Pancreas (tissue), 10 donors: ENCODE measurements around the gene SUGP2. TPM values are rescaled to one million over a fixed set of nuclear protein-coding genes. Genes with fewer than 3 reads are reported as not detected.

ENCODE experiments used
- ATAC-seq, 4 donors: fragments of 200-7000 bp; cut with Tn5 transposase; one replicate each; pipeline versions ENCODE4 v1.8.0 to v1.9.1; 2020; ENCODE audit warnings: mild to moderate bottlenecking in 4 of 4, moderate library complexity in 4 of 4
- DNase-seq, 6 donors: peaks; one replicate each; pipeline ENCODE4 v3.0.0-alpha.2; 2020
- FAIRE-seq: peaks from 2 replicates; lab custom pipeline; 2012; peaks lifted over from hg19 to GRCh38; lab: Jason Lieb, UNC
- H3K27ac ChIP-seq, 4 donors: fragments of 200-600 bp; sonication (generic); 1 replicate in 3 of 4; 2 replicates in 1 of 4; pipeline versions ENCODE4 v1.5.0 to v1.8.0; 2020
- H3K27me3 ChIP-seq, 4 donors: fragments of 200-600 bp; one replicate each; pipeline ENCODE4 v1.8.0; 2021
- H3K36me3 ChIP-seq, 3 donors: fragments of 200-600 bp; sonication (generic) in 1 of 3; one replicate each; pipeline versions ENCODE4 v1.5.0 to v1.8.0; 2020 to 2021
- H3K4me1 ChIP-seq, 3 donors: fragments of 200-600 bp; one replicate each; pipeline ENCODE4 v1.8.0; 2021
- H3K4me3 ChIP-seq, 4 donors: fragments of 200-600 bp; sonication (generic) in 2 of 4; one replicate each; pipeline versions ENCODE4 v1.5.0 to v1.8.0; 2020 to 2021
- H3K9me3 ChIP-seq, 4 donors: fragments of 200-600 bp; one replicate each; pipeline ENCODE4 v1.8.0; 2021
- WGBS, 2 donors: extraction: QIAGEN DNeasy Blood & Tissue Kit; methylation state at CpG; one replicate each; pipeline ENCODE4 v1.1.7; 2013; 5-methylcytosine and 5-hydroxymethylcytosine counted together
- intact Hi-C, 3 donors: fragments of 100-400 bp; cut with DNase I; formaldehyde crosslinking; loops; one replicate each; pipeline versions ENCODE4 v1.11.1 to v1.14.2; 2022
- polyA plus RNA-seq, 2 donors: library from polyadenylated mRNA; stranded (reverse); fragments of 200-250 nt; gene quantifications; one replicate each; pipeline ENCODE4 v1.2.3, GENCODE V29; 2013
- total RNA-seq, 6 donors: library from RNA; stranded (reverse); fragmentation: NEBNext Ultra II Directional in 4 of 6; extraction: Animal tissue kit (Norgen Biotek cat#: 25700) in 4 of 6; gene quantifications; one replicate each; pipeline versions ENCODE4 v1.2.1 to v1.2.4, GENCODE V29; 2021 to 2023
- TF ChIP-seq, protein P1 (sequence below), 4 donors: fragments of 200-600 bp; sonication (generic) in 3 of 4; IDR thresholded peaks; one replicate each; pipeline versions ENCODE4 v1.5.0 to v1.8.0; 2021; ENCODE audit warnings: antibody characterized with exemption in 4 of 4
- donor health status: healthy with polysubstance abuse.
- donor health status: DM: no; HTN: no; CAD: no; lungs with moderate emphysema.
- donor health status: DM: no; HTN: no; CAD: no.
- donor health status: control.
- donor health status: control.
- donor health status: Bipolar disorder and iron deficiency.
- donor health status: DM: yes; HTN: yes; CAD: no.
- donor health status: DM: no; HTN: no; CAD: no.
- donor health status: DM: no; HTN: no; CAD: no.
- donor health status: DM: yes; HTN: yes; CAD: no.

The SUGP2 gene
- total and polyA plus RNA-seq, 8 donors, result 15.4 to 60.6 (median 25.3) TPM

GRCh38 chr19:18984251-18984650, 49.1 kb downstream of the SUGP2 start:
- Histone ChIP-seq H3K4me1 (no peaks in the 10 kb centered on the region), H3K27me3 (no peaks in the 10 kb centered on the region), H3K4me3 (no peak overlapping the region), H3K27ac (no peak overlapping the region), H3K9me3 (no peaks in the 10 kb centered on the region), H3K36me3 (no peaks in the 10 kb centered on the region)
- DNase-seq (no peak), ATAC-seq (no peak), FAIRE-seq (no peak)
- intact Hi-C loops, result loop anchor here in 1 of 3 donors (10.0 kb wide), 2 partner anchors 89 to 529 kb away; partner anchors contain the start of gene CERS1
- TF ChIP-seq, protein P1, sequence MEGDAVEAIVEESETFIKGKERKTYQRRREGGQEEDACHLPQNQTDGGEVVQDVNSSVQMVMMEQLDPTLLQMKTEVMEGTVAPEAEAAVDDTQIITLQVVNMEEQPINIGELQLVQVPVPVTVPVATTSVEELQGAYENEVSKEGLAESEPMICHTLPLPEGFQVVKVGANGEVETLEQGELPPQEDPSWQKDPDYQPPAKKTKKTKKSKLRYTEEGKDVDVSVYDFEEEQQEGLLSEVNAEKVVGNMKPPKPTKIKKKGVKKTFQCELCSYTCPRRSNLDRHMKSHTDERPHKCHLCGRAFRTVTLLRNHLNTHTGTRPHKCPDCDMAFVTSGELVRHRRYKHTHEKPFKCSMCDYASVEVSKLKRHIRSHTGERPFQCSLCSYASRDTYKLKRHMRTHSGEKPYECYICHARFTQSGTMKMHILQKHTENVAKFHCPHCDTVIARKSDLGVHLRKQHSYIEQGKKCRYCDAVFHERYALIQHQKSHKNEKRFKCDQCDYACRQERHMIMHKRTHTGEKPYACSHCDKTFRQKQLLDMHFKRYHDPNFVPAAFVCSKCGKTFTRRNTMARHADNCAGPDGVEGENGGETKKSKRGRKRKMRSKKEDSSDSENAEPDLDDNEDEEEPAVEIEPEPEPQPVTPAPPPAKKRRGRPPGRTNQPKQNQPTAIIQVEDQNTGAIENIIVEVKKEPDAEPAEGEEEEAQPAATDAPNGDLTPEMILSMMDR (IDR thresholded peaks at IDR 0.05), result no peak
- 61 to 64% methylated on average over 3 of the region's 3 CpGs for WGBS, 2 donors

DNA sequence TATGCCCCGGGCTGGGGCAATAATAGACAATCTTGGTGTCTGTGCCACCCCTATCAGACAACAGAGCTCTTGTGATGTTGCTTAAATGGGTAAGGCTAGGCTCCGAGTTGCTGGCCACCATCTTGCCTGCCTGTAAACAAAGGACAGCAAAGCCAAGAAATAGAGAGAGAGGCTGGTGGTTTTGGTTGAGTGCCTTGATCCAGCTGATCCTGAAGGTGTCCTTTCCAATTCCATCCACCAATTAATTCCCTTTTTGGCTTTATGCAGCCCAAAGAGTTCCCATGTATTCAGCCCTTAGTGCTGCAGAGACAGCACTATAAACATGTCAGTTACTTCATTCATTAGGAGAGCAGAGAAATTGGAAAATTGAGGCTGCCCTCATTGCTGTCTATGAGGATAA, 50.6 kb downstream of the SUGP2 start:
- intact Hi-C loops, result loop anchor here in 1 of 3 donors (10.0 kb wide), 2 partner anchors 88 to 528 kb away; partner anchors contain the start of gene CERS1
- ATAC-seq (no peak), DNase-seq (no peak), FAIRE-seq (no peak)
- WGBS, 2 donors, result 57 to 69% methylated on average over 2 of the region's 2 CpGs
- Histone ChIP-seq H3K36me3 (no peaks in the 10 kb centered on the region), H3K4me1 (no peaks in the 10 kb centered on the region), H3K27me3 (no peaks in the 10 kb centered on the region), H3K4me3 (no peak overlapping the region), H3K9me3 (no peaks in the 10 kb centered on the region), H3K27ac (no peak overlapping the region)
- TF ChIP-seq, protein P1 (IDR thresholded peaks at IDR 0.05), result no peak

GRCh38 chr19:18980432-18981020, 52.8 kb downstream of the SUGP2 start:
- TF ChIP-seq, protein P1 (IDR thresholded peaks at IDR 0.05), result no peak
- no peak overlapping the region for H3K27ac ChIP-seq
- H3K9me3 ChIP-seq, result no peaks in the 10 kb centered on the region
- WGBS, 2 donors, result 83 to 87% methylated on average over 7 of the region's 7 CpGs
- DNase-seq (no peak), ATAC-seq (no peak), FAIRE-seq (no peak)
- no peaks in the 10 kb centered on the region for H3K27me3 ChIP-seq
- H3K36me3 ChIP-seq, result no peaks in the 10 kb centered on the region
- H3K4me1 ChIP-seq, result no peaks in the 10 kb centered on the region
- H3K4me3 ChIP-seq, result no peak overlapping the region
- intact Hi-C loops, result loop anchor here in 1 of 3 donors (10.0 kb wide), 2 partner anchors 86 to 526 kb away; partner anchors contain the start of gene CERS1

DNA sequence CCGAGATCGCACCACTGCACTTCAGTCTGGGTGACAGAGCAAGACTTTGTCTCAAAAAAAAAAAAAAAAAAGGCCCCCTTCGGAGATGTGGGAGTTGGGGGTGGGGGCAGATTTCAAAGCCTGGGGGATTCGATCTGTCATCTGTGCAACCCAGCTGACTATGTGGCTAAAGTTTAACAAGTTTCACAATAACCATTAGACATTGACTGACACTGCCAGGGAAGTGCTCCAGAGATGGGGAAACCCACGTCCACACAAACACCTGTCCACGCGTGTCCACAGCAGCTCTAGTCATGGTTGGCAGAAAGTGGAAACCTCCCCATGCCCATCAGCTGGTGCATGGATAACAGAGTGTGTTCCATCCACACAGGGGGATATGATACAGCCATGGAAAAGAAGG, 54.7 kb downstream of the SUGP2 start:
- DNase-seq, result no peak
- Histone ChIP-seq H3K4me1 (no peaks in the 10 kb centered on the region), H3K4me3 (no peak overlapping the region), H3K36me3 (no peaks in the 10 kb centered on the region), H3K27me3 (no peaks in the 10 kb centered on the region), H3K9me3 (no peaks in the 10 kb centered on the region), H3K27ac (no peak overlapping the region)
- WGBS, 2 donors, result 49 to 50% methylated on average over 6 to 7 of the region's 7 CpGs
- FAIRE-seq, result no peak
- TF ChIP-seq, protein P1 (IDR thresholded peaks at IDR 0.05), result no peak
- intact Hi-C loops, result no loop called here
- ATAC-seq, result no peak

- Histone ChIP-seq H3K4me3 (no peak overlapping the region), H3K4me1 (peaks cover 0 to 4% (median 0%) of the 10 kb centered on the region in 3 donors), H3K9me3 (no peaks in the 10 kb centered on the region), H3K27ac (no peak overlapping the region), H3K27me3 (no peaks in the 10 kb centered on the region), H3K36me3 (no peaks in the 10 kb centered on the region)
- no peak for ATAC-seq
- intact Hi-C loops, result no loop called here
- 79 to 93% methylated on average over 10 of the region's 10 CpGs for WGBS, 2 donors
- TF ChIP-seq, protein P1 (IDR thresholded peaks at IDR 0.05), result no peak
- no peak for DNase-seq
- no peak for FAIRE-seq
These were observed 57.4 kb downstream of the SUGP2 start for GRCh38 chr19:18975869-18976268.
